Naive B cell (primary cell): Measurements from ENCODE around the gene NNMT. TPM values are rescaled to one million over a fixed set of nuclear protein-coding genes. Genes with fewer than 3 reads are reported as not detected.
A peak's percentile ranks its signal among the peaks of the same experiment; 100 is the strongest.

Experiments used
- ATAC-seq, 2 donors: fragments of 150-1000 bp; cut with Tn5 transposase; 2 replicates each; pipeline ENCODE4 v1.10.0; 2021; ENCODE audit warnings: low read depth in 2 of 2, mild to moderate bottlenecking in 2 of 2, moderate library complexity in 2 of 2
- DNase-seq: peaks from one replicate; pipeline ENCODE4 v3.0.0; 2022
- H3K27ac Mint-ChIP-seq, 6 donors: one replicate each; pipeline ENCODE4 v1.8.0; 2020 to 2022; ENCODE audit warnings: mild to moderate bottlenecking in 6 of 6, mixed read lengths in 6 of 6, moderate library complexity in 5 of 6, inconsistent platforms in 2 of 6
- H3K27me3 Mint-ChIP-seq, 3 donors: one replicate each; pipeline ENCODE4 v1.8.0; 2021 to 2022; ENCODE audit warnings: mixed read lengths in 3 of 3, mild to moderate bottlenecking in 1 of 3
- H3K36me3 Mint-ChIP-seq, 2 donors: one replicate each; pipeline ENCODE4 v1.8.0; 2020 to 2022; ENCODE audit warnings: mixed read lengths in 2 of 2, inconsistent platforms in 1 of 2, mild to moderate bottlenecking in 1 of 2
- H3K4me1 Mint-ChIP-seq, 3 donors: one replicate each; pipeline ENCODE4 v1.8.0; 2020 to 2022; ENCODE audit warnings: mixed read lengths in 3 of 3, inconsistent platforms in 1 of 3, mild to moderate bottlenecking in 1 of 3, moderate library complexity in 1 of 3
- H3K4me3 Mint-ChIP-seq, 8 donors: one replicate each; pipeline ENCODE4 v1.8.0; 2020 to 2022; ENCODE audit warnings: mild to moderate bottlenecking in 8 of 8, mixed read lengths in 8 of 8, moderate library complexity in 8 of 8, inconsistent platforms in 2 of 8
- H3K9me3 Mint-ChIP-seq, 7 donors: one replicate each; pipeline ENCODE4 v1.8.0; 2020 to 2022; ENCODE audit warnings: mixed read lengths in 7 of 7, mild to moderate bottlenecking in 5 of 7, inconsistent platforms in 2 of 7, moderate library complexity in 1 of 7
- polyA plus RNA-seq, 6 donors: library from polyadenylated mRNA; unstranded; fragments of 300-500 nt; fragmentation: Illumina TruSeq; gene quantifications; one replicate each; pipeline ENCODE4 v1.2.3, GENCODE V29; 2021; ENCODE audit warnings: low read depth in 6 of 6

Gene NNMT
- polyA plus RNA-seq, 6 donors from 2014 or later = 0.64 TPM; not detected in 5

GRCh38 chr11:114257621-114258558 lies 38.3 kb upstream of the NNMT start:
- Mint-ChIP-seq H3K36me3 (peaks cover 0 to 7% of the 10 kb centered on the region in 2 donors), H3K4me1 (peaks cover 30 to 34% (median 31%) of the 10 kb centered on the region in 3 donors), H3K27me3 (no peaks in the 10 kb centered on the region), H3K27ac (peak overlapping the region; percentile 82 to 99 (median 95)), H3K9me3 (no peaks in the 10 kb centered on the region), H3K4me3 (peak overlapping the region in 4 of 8 donors; percentile 40 to 79 (median 65))
- ATAC-seq = no peak
- no peak for DNase-seq

GRCh38 chr11:114258696-114259095 lies 37.5 kb upstream of the NNMT start:
- peak; percentile 79 for DNase-seq
- Mint-ChIP-seq H3K4me3 (peak overlapping the region; percentile 4 to 79 (median 64)), H3K36me3 (peaks cover 0 to 7% of the 10 kb centered on the region in 2 donors), H3K4me1 (peaks cover 30 to 33% (median 31%) of the 10 kb centered on the region in 3 donors), H3K27ac (peak overlapping the region; percentile 82 to 99 (median 95)), H3K27me3 (no peaks in the 10 kb centered on the region), H3K9me3 (no peaks in the 10 kb centered on the region)
- ATAC-seq = peak; percentile 87 to 92

- peak; percentile 73 for DNase-seq
- no peaks in the 10 kb centered on the region for H3K27me3 Mint-ChIP-seq
- peak; percentile 45 to 47 for ATAC-seq
- H3K4me1 Mint-ChIP-seq = peaks cover 30 to 33% (median 31%) of the 10 kb centered on the region in 3 donors
- peaks cover 0 to 7% of the 10 kb centered on the region in 2 donors for H3K36me3 Mint-ChIP-seq
- H3K9me3 Mint-ChIP-seq = no peaks in the 10 kb centered on the region
- peak overlapping the region; percentile 82 to 99 (median 95) for H3K27ac Mint-ChIP-seq
- H3K4me3 Mint-ChIP-seq = peak overlapping the region; percentile 4 to 79 (median 64)
Measured at GRCh38 chr11:114259124-114259526, 37.1 kb upstream of the NNMT start.

- H3K9me3 Mint-ChIP-seq = no peaks in the 10 kb centered on the region
Measured at GRCh38 chr11:114259551-114259983, 36.6 kb upstream of the NNMT start.

GRCh38 chr11:114260077-114260476 lies 36.1 kb upstream of the NNMT start:
- Mint-ChIP-seq H3K27me3 (no peaks in the 10 kb centered on the region), H3K4me1 (peaks cover 30 to 33% (median 31%) of the 10 kb centered on the region in 3 donors), H3K9me3 (no peaks in the 10 kb centered on the region), H3K27ac (peak overlapping the region in 5 of 6 donors; percentile 92 to 95 (median 95)), H3K4me3 (peak overlapping the region in 5 of 8 donors; percentile 26 to 62 (median 46)), H3K36me3 (peaks cover 0 to 7% of the 10 kb centered on the region in 2 donors)
- ATAC-seq (no peak), DNase-seq (no peak)

More at GRCh38 chr11:114259551-114259983, 36.6 kb upstream of the NNMT start:
- Mint-ChIP-seq H3K27ac (peak overlapping the region in 5 of 6 donors; percentile 92 to 97 (median 95)), H3K27me3 (no peaks in the 10 kb centered on the region), H3K36me3 (peaks cover 0 to 7% of the 10 kb centered on the region in 2 donors), H3K4me3 (peak overlapping the region in 6 of 8 donors; percentile 53 to 79 (median 67)), H3K4me1 (peaks cover 30 to 33% (median 31%) of the 10 kb centered on the region in 3 donors)
- DNase-seq = no peak
- no peak for ATAC-seq

DNA sequence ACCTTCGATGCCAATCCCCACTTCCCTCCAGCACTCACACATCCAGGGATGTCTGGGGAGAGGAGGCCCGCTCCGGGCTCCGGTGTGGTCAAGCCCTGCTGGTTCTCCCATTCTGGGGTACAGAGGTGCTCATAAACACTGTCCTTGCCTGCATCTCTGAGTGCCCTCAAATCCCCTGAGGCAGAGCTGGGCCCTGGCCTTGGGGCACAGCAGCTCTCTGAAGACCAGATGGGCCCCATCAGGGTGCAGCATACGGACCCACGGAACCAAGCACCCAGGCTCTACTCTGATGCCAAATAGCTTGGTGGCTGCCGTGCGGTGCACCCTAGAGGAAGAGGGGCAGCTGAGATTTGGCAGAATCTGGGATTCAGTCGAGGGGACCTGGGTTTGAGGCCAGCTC lies 35.7 kb upstream of the NNMT start:
- Mint-ChIP-seq H3K27me3 (no peaks in the 10 kb centered on the region), H3K36me3 (peaks cover 0 to 7% of the 10 kb centered on the region in 2 donors), H3K9me3 (no peaks in the 10 kb centered on the region), H3K4me3 (peak overlapping the region in 4 of 8 donors; percentile 34 to 54 (median 47)), H3K4me1 (peaks cover 30 to 33% (median 31%) of the 10 kb centered on the region in 3 donors), H3K27ac (peak overlapping the region in 4 of 6 donors; percentile 94 to 95 (median 95))
- no peak for ATAC-seq
- no peak for DNase-seq

DNA sequence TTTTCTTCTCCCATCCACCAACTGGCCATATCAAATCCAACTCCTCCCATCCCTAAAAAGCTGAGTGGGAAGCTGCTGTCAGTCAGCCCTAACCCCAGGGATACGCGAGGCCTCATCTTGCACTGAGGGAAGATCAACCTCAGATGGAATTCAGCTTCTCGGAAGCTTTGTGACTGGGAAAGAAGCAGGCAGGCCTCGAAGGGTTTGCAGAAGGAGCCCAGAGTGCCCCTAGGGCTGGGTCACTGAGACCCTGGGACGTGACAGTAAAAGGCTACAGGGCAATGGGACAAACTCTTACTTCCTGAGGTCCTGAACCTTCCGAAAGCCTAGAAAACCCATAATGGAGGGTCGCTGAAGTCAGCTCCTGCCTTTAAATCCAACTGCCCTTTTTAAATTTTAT lies 34.4 kb upstream of the NNMT start:
- no peak for DNase-seq
- Mint-ChIP-seq H3K4me1 (peaks cover 30 to 33% (median 31%) of the 10 kb centered on the region in 3 donors), H3K36me3 (peaks cover 0 to 7% of the 10 kb centered on the region in 2 donors), H3K4me3 (no peak overlapping the region), H3K27ac (peak overlapping the region in 1 of 6 donors; percentile 20), H3K9me3 (no peaks in the 10 kb centered on the region), H3K27me3 (peaks cover 0 to 9% (median 0%) of the 10 kb centered on the region in 3 donors)
- ATAC-seq = no peak

- H3K4me1 Mint-ChIP-seq = peaks cover 23 to 29% (median 24%) of the 10 kb centered on the region in 3 donors
- DNase-seq (peak; percentile 40), ATAC-seq (peak; percentile 9 to 31)
- H3K4me3 Mint-ChIP-seq = no peak overlapping the region
- H3K27me3 Mint-ChIP-seq = peaks cover 7 to 9% (median 8%) of the 10 kb centered on the region in 3 donors
- H3K27ac Mint-ChIP-seq = no peak overlapping the region
- H3K9me3 Mint-ChIP-seq = no peaks in the 10 kb centered on the region
- H3K36me3 Mint-ChIP-seq = no peaks in the 10 kb centered on the region
Measured at GRCh38 chr11:114262681-114263512, 33.3 kb upstream of the NNMT start.

DNA sequence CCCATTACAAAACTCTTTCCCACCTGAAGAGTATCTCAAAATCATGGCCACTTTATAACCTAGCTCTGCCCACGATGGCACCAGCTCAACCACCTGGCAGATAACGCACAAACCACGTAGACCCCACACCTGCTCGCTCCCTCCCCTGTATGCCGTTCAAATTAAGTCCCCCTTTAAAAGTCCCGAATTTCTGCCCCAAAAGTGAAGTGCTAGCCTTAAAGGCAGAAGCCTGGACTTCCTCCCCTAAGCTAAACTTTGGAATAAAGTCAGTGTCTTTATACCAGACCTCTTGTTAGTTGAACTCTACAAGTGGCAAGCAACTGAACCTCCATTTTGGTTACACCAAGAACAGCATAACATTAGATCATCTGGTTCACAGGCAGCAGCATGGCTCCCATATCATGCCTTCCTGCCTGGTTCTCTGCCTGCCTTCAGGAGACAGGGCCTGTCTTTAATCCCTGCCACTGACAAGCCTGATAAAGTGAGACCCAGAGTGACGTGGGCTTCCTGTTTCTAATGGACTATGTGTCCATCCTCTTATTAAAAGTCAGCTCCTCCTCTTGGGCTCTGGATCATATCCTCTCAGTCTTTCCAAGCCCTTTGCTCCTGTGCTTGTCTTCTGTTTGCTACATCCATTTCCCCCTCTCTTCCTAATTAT lies 32.6 kb upstream of the NNMT start:
- no peaks in the 10 kb centered on the region for H3K9me3 Mint-ChIP-seq
- H3K27me3 Mint-ChIP-seq = peaks cover 7 to 9% (median 8%) of the 10 kb centered on the region in 3 donors
- H3K27ac Mint-ChIP-seq = no peak overlapping the region
- ATAC-seq = no peak
- no peak for DNase-seq
- peaks cover 18 to 24% (median 19%) of the 10 kb centered on the region in 3 donors for H3K4me1 Mint-ChIP-seq
- H3K36me3 Mint-ChIP-seq = no peaks in the 10 kb centered on the region
- no peak overlapping the region for H3K4me3 Mint-ChIP-seq

DNA sequence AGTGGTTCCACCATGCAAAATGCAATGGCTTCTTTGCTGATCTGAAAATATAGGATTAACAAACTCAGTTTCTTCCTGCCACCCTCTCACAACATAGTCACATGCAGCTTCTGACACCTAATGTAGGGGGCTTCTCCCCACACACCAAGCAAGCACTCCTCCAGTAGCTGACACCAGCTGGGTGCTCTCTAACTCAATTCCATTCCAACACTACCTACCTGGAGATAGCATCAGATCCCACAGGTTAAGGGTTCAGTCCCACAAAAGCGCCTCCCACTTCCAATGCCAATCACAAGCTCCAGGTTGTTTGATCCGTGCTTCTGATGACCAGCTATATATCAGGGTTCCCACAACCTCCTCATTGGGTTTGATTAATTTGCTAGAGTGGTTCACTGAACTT lies 31.8 kb upstream of the NNMT start:
- no peak for ATAC-seq
- Mint-ChIP-seq H3K27me3 (peaks cover 11 to 14% (median 13%) of the 10 kb centered on the region in 3 donors), H3K4me3 (no peak overlapping the region), H3K4me1 (peaks cover 11 to 17% (median 12%) of the 10 kb centered on the region in 3 donors), H3K9me3 (no peaks in the 10 kb centered on the region), H3K27ac (no peak overlapping the region), H3K36me3 (no peaks in the 10 kb centered on the region)
- DNase-seq = no peak

DNA sequence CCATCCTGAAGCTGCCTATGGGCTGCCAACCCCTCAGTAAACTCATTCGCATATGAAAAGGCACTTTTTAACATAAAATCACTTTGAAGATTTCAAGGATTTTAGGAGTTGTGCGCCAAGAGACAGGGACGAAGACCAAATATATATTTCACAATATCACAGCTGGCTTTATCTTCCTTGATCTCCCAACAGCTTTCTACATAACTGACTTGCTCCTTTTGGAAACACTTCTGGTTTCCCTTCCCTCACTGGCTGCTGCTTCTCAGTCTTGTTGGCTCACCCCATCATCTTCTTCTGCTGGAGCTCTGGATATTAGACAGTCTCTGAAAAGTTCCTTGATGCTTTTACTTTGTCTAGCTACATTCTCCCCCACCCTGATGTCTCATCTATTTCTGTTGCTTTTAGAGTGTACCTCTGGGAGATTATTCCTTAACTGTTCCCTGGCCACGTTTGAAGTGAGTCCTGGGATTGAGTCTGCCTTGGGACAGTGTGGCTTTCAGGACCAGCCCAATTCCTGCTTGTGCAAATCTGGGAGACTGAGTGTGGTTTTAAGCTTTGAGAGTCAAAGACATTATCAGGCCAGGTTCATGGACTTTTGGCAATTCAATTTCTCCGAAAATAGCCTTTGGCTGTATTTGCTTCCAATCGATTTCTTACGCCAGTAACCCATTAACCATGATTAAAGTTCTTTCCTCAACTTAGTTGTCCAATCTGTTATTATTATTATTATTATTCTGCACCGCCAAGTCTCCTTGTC lies 30.9 kb upstream of the NNMT start:
- Mint-ChIP-seq H3K4me3 (no peak overlapping the region), H3K27ac (no peak overlapping the region), H3K27me3 (peaks cover 15 to 19% (median 18%) of the 10 kb centered on the region in 3 donors), H3K36me3 (no peaks in the 10 kb centered on the region), H3K9me3 (no peaks in the 10 kb centered on the region), H3K4me1 (peaks cover 2 to 8% (median 3%) of the 10 kb centered on the region in 3 donors)
- DNase-seq (no peak), ATAC-seq (no peak)

GRCh38 chr11:114269498-114269897 lies 26.7 kb upstream of the NNMT start:
- H3K27me3 Mint-ChIP-seq = peaks cover 49 to 52% (median 49%) of the 10 kb centered on the region in 3 donors
- peak overlapping the region in 1 of 6 donors; percentile 78 for H3K27ac Mint-ChIP-seq
- ATAC-seq (no peak), DNase-seq (no peak)
- H3K36me3 Mint-ChIP-seq = no peaks in the 10 kb centered on the region
- no peaks in the 10 kb centered on the region for H3K9me3 Mint-ChIP-seq
- no peaks in the 10 kb centered on the region for H3K4me1 Mint-ChIP-seq
- H3K4me3 Mint-ChIP-seq = no peak overlapping the region
